Karpas-422 (cell line): ENCODE results near the gene PINLYP. TPM values are rescaled to one million over a fixed set of nuclear protein-coding genes. Genes with fewer than 3 reads are reported as not detected.

Source experiments
- DNase-seq: peaks from one replicate; pipeline ENCODE4 v3.0.0-alpha.2; 2015
- H2AFZ ChIP-seq: fragments of 200-600 bp; sonication (generic); 2 replicates; pipeline ENCODE4 v1.6.1; 2014; ENCODE audit warnings: antibody characterized with exemption, low read length, mixed read lengths
- H3K27ac ChIP-seq: fragments of 200-600 bp; sonication (generic); 2 replicates; pipeline ENCODE4 v1.5.1; 2014; ENCODE audit warnings: mild to moderate bottlenecking, low read length, moderate library complexity
- H3K27me3 ChIP-seq: fragments of 200-600 bp; sonication (generic); 2 replicates; pipeline ENCODE4 v1.6.1; 2014; ENCODE audit warnings: low read length, mixed read lengths
- H3K36me3 ChIP-seq: fragments of 200-600 bp; sonication (generic); 2 replicates; pipeline ENCODE4 v1.6.1; 2014; ENCODE audit warnings: low read length, mixed read lengths; ENCODE audit not compliant: insufficient read depth
- H3K4me1 ChIP-seq: fragments of 200-600 bp; sonication (generic); 2 replicates; pipeline ENCODE4 v1.6.1; 2014; ENCODE audit warnings: mild to moderate bottlenecking, low read length, mixed read lengths
- H3K4me2 ChIP-seq: fragments of 200-600 bp; sonication (generic); 2 replicates; pipeline ENCODE4 v1.6.1; 2014; ENCODE audit warnings: low read length, low read depth, mild to moderate bottlenecking; ENCODE audit not compliant: poor library complexity, severe bottlenecking
- H3K4me3 ChIP-seq: fragments of 200-600 bp; sonication (generic); 2 replicates; pipeline ENCODE4 v1.5.1; 2014; ENCODE audit warnings: mild to moderate bottlenecking, antibody characterized with exemption, low read length, mixed read lengths
- H3K79me2 ChIP-seq: fragments of 200-600 bp; sonication (generic); 2 replicates; pipeline ENCODE4 v1.6.1; 2014; ENCODE audit warnings: mild to moderate bottlenecking, low read length, mixed read lengths
- H3K9ac ChIP-seq: fragments of 200-600 bp; sonication (generic); 2 replicates; pipeline ENCODE4 v1.6.0; 2014; ENCODE audit warnings: low read length
- H3K9me2 ChIP-seq: fragments of 200-600 bp; sonication (generic), shearing (Covaris generic); replicated peaks from 2 replicates; pipeline ENCODE4 v1.6.0; 2014; ENCODE audit warnings: mild to moderate bottlenecking, low read length, moderate library complexity; ENCODE audit not compliant: insufficient read depth
- H3K9me3 ChIP-seq: fragments of 300-700, 200-600 bp; sonication (generic); 2 replicates; pipeline ENCODE4 v1.6.1; 2014; ENCODE audit warnings: low read length, mixed read lengths
- H4K20me1 ChIP-seq: fragments of 200-600 bp; sonication (generic); 2 replicates; pipeline ENCODE4 v1.6.1; 2014; ENCODE audit warnings: mild to moderate bottlenecking, antibody characterized with exemption, low read length, low read depth; ENCODE audit not compliant: insufficient read depth
- total RNA-seq: library from RNA; depleted of rRNA; stranded (reverse); fragments of >200 nt; shearing (Covaris generic); gene quantifications from 2 replicates; pipeline ENCODE4 v1.2.3, GENCODE V29; 2014; ENCODE audit warnings: low replicate concordance; rRNA removed

The PINLYP gene
- total RNA-seq = 3.6 TPM in 1 of 2 replicates, not detected in the other

DNA sequence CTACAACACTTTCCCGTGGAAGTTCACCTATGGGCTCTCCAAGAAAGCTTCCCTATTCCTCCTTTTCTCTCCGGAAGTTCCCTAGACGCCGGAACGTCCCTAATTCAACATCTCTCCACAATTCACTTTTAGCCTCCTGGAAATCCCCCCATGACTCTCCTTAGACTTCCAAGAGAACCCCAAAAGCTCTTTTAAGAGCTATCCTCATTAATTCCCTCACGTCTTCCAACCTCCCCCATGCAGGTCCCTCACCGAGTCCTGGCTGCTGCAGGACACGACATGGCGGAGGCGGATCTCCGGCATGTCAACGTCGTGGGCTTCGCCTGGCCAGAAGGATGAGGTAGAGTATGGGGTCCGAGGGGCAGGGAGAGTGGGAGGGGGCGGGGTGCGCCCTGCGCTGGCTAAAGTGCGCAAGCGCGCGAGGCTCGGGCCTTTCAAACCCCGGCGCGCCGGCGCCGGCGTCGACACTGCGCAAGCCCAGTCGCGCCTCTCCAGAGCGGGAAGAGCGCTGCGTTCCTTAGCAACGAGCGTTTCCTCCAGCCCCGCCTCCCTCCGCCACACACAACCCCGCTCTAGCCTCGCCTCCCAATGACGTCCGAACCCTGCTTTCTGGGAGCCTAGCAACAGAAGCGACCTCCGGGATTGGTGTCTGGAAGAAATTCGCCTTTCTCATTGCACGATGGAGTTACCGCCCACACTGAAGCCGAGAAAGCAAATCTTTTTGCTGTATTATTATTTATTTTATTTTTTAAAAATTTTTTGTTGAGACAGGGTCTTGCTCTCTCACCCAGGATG lies at the start of gene PINLYP, which contains the start of gene XRCC1:
TSS of gene PINLYP (plus strand) at position 646 of the 795 bp plus-strand sequence. CDS start 1,391 bp downstream, outside the sequence.
TSS of gene XRCC1 (minus strand) at position 372 of the 795 bp plus-strand sequence. CDS start at position 303, 69 bp downstream.
- H3K9me3 ChIP-seq = no peaks in the 10 kb centered on the region
- DNase-seq = peak; percentile 100
- H3K27ac ChIP-seq = peak within 1 kb of the TSS; percentile 30; the same call in 1 of the 2 replicates
- peak within 1 kb of the TSS; percentile 98 for H3K4me2 ChIP-seq
- H3K9ac ChIP-seq = peak within 1 kb of the TSS; percentile 96
- no peaks in the 10 kb centered on the region for H3K27me3 ChIP-seq
- peak within 1 kb of the TSS; percentile 55; the same call in 1 of the 2 replicates for H2AFZ ChIP-seq
- H4K20me1 ChIP-seq = no peaks in the 10 kb centered on the region
- H3K4me1 ChIP-seq = peaks cover 13% of the 10 kb centered on the region
- H3K4me3 ChIP-seq = peak within 1 kb of the TSS; percentile 88
- no peaks in the 10 kb centered on the region for H3K36me3 ChIP-seq
- no peaks in the 10 kb centered on the region for H3K9me2 ChIP-seq
- H3K79me2 ChIP-seq = peaks cover 37% of the 10 kb centered on the region

DNA sequence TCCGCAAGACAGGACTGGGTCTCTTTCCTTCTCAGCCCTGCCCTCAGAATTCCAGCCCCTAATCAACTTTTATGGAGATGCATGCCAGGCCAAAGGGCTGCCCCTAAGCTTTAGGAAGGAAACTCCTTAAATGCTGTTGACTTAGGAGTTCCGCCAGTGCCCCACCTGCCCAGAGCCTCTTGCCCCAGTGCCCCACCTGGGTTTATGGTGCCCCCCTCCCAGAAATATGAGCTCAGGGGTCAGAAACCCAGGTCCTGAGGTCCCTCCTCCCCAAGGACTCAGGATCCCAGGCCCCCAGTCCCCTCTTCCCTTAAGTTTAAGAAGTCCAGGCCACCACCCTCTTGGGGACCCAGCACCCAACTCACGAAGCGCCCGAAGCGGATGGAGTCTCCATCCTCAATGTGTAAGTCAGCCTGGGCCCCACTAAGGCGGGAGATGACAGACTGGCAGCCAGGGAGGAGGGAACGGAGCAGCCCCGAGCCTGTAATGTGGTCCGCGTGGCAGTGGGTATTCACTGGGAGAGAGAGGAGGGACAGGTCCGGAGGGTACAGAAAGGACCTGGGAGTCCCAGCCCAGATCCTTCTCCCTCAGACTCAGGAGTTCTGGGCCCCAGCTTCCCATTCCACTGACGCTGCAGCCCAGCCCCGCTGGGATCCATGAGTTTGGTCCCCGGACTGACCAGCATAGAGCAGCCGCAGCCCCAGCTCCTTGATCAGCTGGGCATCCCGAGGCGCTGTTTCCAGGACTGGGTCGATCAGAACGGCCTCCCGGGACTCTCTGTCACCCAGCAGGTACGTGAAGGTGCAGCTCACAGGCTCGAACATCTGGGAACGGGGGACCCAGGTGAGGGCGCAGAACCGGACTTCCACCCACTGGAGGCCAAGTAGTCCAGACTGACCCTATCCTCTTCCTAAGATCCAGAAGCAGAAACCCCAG lies 49.5 kb upstream of the PINLYP start:
- no peaks in the 10 kb centered on the region for H3K36me3 ChIP-seq
- peak overlapping the region; percentile 78 for H3K9ac ChIP-seq
- no peaks in the 10 kb centered on the region for H3K9me3 ChIP-seq
- H3K27me3 ChIP-seq = no peaks in the 10 kb centered on the region
- peak overlapping the region; percentile 95 for H3K4me2 ChIP-seq
- H3K4me3 ChIP-seq = peak overlapping the region; percentile 88
- peaks cover 22% of the 10 kb centered on the region for H3K4me1 ChIP-seq
- H2AFZ ChIP-seq = peak overlapping the region; percentile 98; the same call in 1 of the 2 replicates
- DNase-seq = no peak
- no peaks in the 10 kb centered on the region for H3K9me2 ChIP-seq
- no peaks in the 10 kb centered on the region for H3K79me2 ChIP-seq
- H4K20me1 ChIP-seq = no peaks in the 10 kb centered on the region
- no peak overlapping the region for H3K27ac ChIP-seq

DNA sequence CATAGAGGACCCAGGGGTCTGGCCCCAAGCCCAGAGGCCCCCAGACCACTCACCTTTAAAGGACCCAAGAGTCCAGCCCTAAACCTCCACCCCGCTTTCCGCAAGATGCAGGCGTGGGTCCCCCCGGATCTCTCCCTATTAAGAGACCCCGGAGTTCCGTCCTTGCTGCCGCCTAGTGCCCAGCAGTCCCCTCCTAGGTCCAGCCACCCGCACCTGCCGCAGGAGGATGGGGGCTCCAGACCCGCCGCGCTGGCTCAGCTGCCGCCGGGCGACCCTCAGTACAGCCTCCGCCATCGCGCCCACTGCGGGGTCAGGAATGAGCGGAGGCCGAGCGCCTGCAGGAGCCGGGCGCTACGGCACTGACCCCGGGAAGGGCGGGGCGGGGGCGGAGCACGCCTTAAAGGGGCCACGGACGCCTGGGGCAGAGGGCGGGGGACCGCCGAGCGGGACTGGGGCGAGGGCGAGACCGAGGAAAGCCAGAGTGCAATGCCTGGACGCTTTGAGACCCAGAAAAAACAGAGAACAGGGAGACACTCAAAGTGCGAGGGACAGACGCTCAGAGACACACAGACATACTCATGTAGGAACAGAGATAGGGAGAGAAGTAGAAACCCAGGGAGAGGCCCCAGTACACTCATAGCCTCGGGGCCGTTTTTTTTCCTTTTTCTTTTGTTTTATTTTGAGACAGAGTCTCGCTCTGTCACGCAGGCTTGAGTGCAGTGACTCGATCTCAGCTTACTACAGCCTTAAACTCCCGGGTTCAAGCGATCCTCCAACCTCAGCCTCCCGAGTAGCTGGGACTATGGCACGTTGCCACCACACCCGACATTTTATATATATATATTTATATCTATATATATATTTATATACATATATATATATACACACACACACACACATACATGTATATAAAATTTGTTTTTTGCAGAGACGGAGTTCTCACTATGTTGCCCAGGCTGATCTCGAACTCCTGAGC lies 48.4 kb upstream of the PINLYP start, which contains the start of gene ETHE1:
TSS of gene ETHE1 (minus strand) at position 318 of the 976 bp plus-strand sequence. CDS start at position 294, 24 bp downstream.
- Histone ChIP-seq H3K79me2 (no peaks in the 10 kb centered on the region), H3K36me3 (no peaks in the 10 kb centered on the region), H3K9me2 (no peaks in the 10 kb centered on the region)

GRCh38 chr19:43527860-43528622 lies 47.6 kb upstream of the PINLYP start:
- H3K9ac ChIP-seq = no peak overlapping the region
- no peaks in the 10 kb centered on the region for H4K20me1 ChIP-seq
- no peak overlapping the region for H3K4me2 ChIP-seq
- peaks cover 32% of the 10 kb centered on the region for H3K4me1 ChIP-seq
- no peak overlapping the region for H3K27ac ChIP-seq
- H3K4me3 ChIP-seq = no peak overlapping the region
- no peaks in the 10 kb centered on the region for H3K36me3 ChIP-seq
- no peaks in the 10 kb centered on the region for H3K79me2 ChIP-seq
- no peaks in the 10 kb centered on the region for H3K27me3 ChIP-seq
- H3K9me3 ChIP-seq = no peaks in the 10 kb centered on the region
- DNase-seq = peak; percentile 45
- no peak overlapping the region for H2AFZ ChIP-seq
- H3K9me2 ChIP-seq = no peaks in the 10 kb centered on the region

More for the DNA sequence above, 48.4 kb upstream of the PINLYP start, which contains the start of gene ETHE1:
- Histone ChIP-seq H4K20me1 (no peaks in the 10 kb centered on the region), H3K4me3 (peak within 1 kb of the TSS; percentile 88), H3K4me2 (peak within 1 kb of the TSS; percentile 95), H3K27me3 (no peaks in the 10 kb centered on the region), H3K27ac (no peak within 1 kb of the TSS), H3K4me1 (peaks cover 23% of the 10 kb centered on the region), H3K9me3 (no peaks in the 10 kb centered on the region), H3K9ac (peak within 1 kb of the TSS; percentile 78), H2AFZ (peak within 1 kb of the TSS; percentile 98)
- peak; percentile 80 for DNase-seq

DNA sequence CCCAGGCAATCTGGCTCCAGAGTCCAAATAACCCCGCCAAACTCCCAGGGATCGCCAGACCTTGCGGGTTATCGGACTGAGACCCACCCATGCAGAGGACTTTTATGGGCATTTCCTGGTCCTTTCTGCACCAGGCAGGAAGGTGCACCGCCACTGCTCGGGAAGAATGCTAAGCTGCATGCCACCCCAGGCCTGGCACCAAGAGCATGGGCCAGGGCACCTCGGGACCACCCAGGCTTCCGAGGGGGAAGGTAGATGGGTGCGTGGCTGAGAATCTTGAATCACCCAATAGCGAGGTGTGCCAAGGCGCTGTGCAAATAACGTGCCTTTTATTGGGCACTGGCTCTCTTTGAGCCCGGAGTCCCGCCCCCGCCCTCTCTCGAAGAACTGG lies 43.0 kb upstream of the PINLYP start:
- H3K27me3 ChIP-seq = no peaks in the 10 kb centered on the region
- H3K9me2 ChIP-seq = no peaks in the 10 kb centered on the region
- peak overlapping the region; percentile 60; the same call in 1 of the 2 replicates for H2AFZ ChIP-seq
- peak overlapping the region; percentile 69 for H3K27ac ChIP-seq
- peak; percentile 86 for DNase-seq
- peaks cover 27% of the 10 kb centered on the region for H3K4me1 ChIP-seq
- peak overlapping the region; percentile 56 for H3K9ac ChIP-seq
- H3K4me2 ChIP-seq = peak overlapping the region; percentile 73
- no peaks in the 10 kb centered on the region for H3K9me3 ChIP-seq
- H3K4me3 ChIP-seq = peak overlapping the region; percentile 54
- no peaks in the 10 kb centered on the region for H3K79me2 ChIP-seq
- H4K20me1 ChIP-seq = no peaks in the 10 kb centered on the region
- no peaks in the 10 kb centered on the region for H3K36me3 ChIP-seq

DNA sequence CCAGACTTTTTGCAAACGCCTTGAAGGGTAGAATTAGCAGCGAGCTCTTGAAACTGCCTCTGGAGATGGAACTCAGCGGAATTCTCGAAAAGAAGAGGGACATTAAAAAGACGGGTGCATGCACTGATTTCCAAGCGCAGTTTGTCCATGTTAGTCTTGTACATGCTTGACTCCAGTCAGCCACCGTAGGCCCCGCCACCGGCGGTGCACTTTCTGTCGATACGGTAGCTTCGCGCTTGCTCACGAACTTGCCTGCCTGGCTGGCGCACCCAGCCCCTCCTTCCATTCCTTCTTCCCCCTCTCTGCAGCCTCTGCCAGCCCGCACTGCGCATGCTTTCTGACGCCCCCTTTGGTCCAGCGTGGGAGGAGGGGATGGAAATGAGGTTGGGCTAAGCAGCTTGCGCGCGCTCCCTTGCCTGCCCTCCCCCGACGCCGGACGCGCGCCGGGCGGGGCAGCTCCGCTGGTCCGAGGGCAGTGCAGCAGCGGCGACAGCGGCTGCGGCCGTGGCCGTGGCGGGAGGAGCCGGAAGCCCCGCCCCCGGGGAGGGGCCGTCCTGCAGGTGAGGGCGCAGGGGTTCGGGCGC lies 42.5 kb upstream of the PINLYP start, which contains the start of gene ZNF575:
TSS of gene ZNF575 (plus strand) at position 227 of the 584 bp plus-strand sequence. CDS start 1,235 bp downstream, outside the sequence.
- peak within 1 kb of the TSS; percentile 54 for H3K4me3 ChIP-seq
- H2AFZ ChIP-seq = peak within 1 kb of the TSS; percentile 60; the same call in 1 of the 2 replicates

More for the DNA sequence above, 42.5 kb upstream of the PINLYP start, which contains the start of gene ZNF575:
- H3K9ac ChIP-seq = peak within 1 kb of the TSS; percentile 56
- no peaks in the 10 kb centered on the region for H3K79me2 ChIP-seq
- DNase-seq = peak; percentile 93
- peak within 1 kb of the TSS; percentile 69 for H3K27ac ChIP-seq
- peaks cover 22% of the 10 kb centered on the region for H3K4me1 ChIP-seq
- H3K9me3 ChIP-seq = no peaks in the 10 kb centered on the region
- no peaks in the 10 kb centered on the region for H3K36me3 ChIP-seq
- no peaks in the 10 kb centered on the region for H4K20me1 ChIP-seq
- peak within 1 kb of the TSS; percentile 73 for H3K4me2 ChIP-seq
- no peaks in the 10 kb centered on the region for H3K27me3 ChIP-seq
- H3K9me2 ChIP-seq = no peaks in the 10 kb centered on the region
